ENCODE results near the gene BRMS1L.

Gene BRMS1L

DNA sequence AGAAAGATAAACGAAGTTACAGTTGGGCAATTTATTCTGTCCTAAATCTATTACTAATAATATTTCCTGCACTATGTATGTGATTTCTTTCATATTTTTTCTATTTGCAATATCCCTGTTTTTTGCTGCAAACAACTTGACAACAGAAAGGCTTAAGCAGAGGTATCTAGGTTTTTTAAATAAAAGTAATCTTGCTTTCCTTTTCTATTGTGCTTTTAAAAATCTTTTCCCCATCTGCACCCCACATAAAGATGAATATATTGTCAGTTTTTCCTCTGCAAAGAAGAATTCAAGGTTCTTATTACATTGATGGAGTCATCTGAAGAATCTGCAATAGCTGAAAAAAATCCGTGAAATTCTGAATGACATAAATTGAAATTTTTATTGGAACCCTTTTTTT lies 16.5 kb upstream of the BRMS1L start:
- H3K36me3 ChIP-seq (ENCODE audit: insufficient read depth, low read length), result no peaks in the 10 kb centered on the region
- H3K9ac ChIP-seq (ENCODE audit: low read depth, low read length, poor library complexity, severe bottlenecking), result no peak overlapping the region
- peaks cover 31% of the 10 kb centered on the region for H3K79me2 ChIP-seq (ENCODE audit: insufficient read depth, low read length)
- no peaks in the 10 kb centered on the region for H3K27me3 ChIP-seq (ENCODE audit: insufficient read depth, low read length, poor library complexity, severe bottlenecking)
- H3K9me2 ChIP-seq (replicated peaks; ENCODE audit: low read depth, low read length), result no peaks in the 10 kb centered on the region
- H3K4me1 ChIP-seq (ENCODE audit: insufficient read depth, low read length, poor library complexity, severe bottlenecking), result peaks cover 23% of the 10 kb centered on the region
- peak overlapping the region; percentile 53; the same call in 1 of the 2 replicates for H2AFZ ChIP-seq (ENCODE audit: low read length)
- H3K4me3 ChIP-seq (ENCODE audit: low read length, poor library complexity, severe bottlenecking), result peak overlapping the region; percentile 99
- peak overlapping the region; percentile 42 for H3K4me2 ChIP-seq (ENCODE audit: low read depth, low read length, poor library complexity, severe bottlenecking)
- peaks cover 23% of the 10 kb centered on the region for H4K20me1 ChIP-seq (ENCODE audit: insufficient read depth, low read length, poor library complexity, severe bottlenecking)
- TF ChIP-seq, protein P1, sequence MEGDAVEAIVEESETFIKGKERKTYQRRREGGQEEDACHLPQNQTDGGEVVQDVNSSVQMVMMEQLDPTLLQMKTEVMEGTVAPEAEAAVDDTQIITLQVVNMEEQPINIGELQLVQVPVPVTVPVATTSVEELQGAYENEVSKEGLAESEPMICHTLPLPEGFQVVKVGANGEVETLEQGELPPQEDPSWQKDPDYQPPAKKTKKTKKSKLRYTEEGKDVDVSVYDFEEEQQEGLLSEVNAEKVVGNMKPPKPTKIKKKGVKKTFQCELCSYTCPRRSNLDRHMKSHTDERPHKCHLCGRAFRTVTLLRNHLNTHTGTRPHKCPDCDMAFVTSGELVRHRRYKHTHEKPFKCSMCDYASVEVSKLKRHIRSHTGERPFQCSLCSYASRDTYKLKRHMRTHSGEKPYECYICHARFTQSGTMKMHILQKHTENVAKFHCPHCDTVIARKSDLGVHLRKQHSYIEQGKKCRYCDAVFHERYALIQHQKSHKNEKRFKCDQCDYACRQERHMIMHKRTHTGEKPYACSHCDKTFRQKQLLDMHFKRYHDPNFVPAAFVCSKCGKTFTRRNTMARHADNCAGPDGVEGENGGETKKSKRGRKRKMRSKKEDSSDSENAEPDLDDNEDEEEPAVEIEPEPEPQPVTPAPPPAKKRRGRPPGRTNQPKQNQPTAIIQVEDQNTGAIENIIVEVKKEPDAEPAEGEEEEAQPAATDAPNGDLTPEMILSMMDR (conservative IDR thresholded peaks at IDR 0.05; ENCODE audit: low read length), result no peak
- TF ChIP-seq EZH2phosphoT487 (IDR thresholded peaks at IDR 0.05; ENCODE audit: borderline replicate concordance), result no peak
- no peaks in the 10 kb centered on the region for H3K9me3 ChIP-seq (ENCODE audit: insufficient read depth, low read depth, low read length)
- H3F3A ChIP-seq (ENCODE audit: low read depth), result 0 out of 2 replicates have a peak, but pooled peaks cover 3% of the 10 kb centered on the region

DNA sequence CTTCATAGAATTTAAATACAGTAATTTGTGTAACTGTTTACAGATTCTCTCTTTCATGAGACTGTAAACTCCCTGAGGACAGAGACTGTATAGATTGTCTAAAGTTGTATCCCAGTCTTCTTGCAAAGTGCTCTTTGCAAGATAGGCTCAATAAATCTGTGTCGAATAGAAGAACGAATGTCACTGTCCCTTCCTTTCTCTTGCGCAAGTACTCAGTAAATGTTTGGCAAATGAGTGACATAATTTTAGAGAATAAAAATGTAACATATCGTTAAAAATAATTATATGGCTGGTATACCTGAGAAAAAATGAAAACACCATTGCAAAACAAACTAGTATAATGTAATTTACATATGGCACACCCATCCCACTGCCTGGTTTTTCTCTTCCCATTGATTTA lies 15.2 kb upstream of the BRMS1L start:
- Histone ChIP-seq H3K9me3 (ENCODE audit: insufficient read depth, low read depth, low read length) (no peaks in the 10 kb centered on the region), H3K9ac (ENCODE audit: low read depth, low read length, poor library complexity, severe bottlenecking) (no peak overlapping the region), H3F3A (ENCODE audit: low read depth) (0 out of 2 replicates have a peak, but pooled peaks cover 3% of the 10 kb centered on the region), H2AFZ (ENCODE audit: low read length) (no peak overlapping the region), H3K79me2 (ENCODE audit: insufficient read depth, low read length) (peaks cover 23% of the 10 kb centered on the region), H3K4me3 (ENCODE audit: low read length, poor library complexity, severe bottlenecking) (no peak overlapping the region), H3K9me2 (replicated peaks; ENCODE audit: low read depth, low read length) (no peaks in the 10 kb centered on the region), H3K27me3 (ENCODE audit: insufficient read depth, low read length, poor library complexity, severe bottlenecking) (no peaks in the 10 kb centered on the region), H3K36me3 (ENCODE audit: insufficient read depth, low read length) (no peaks in the 10 kb centered on the region), H3K4me1 (ENCODE audit: insufficient read depth, low read length, poor library complexity, severe bottlenecking) (peaks cover 23% of the 10 kb centered on the region), H3K4me2 (ENCODE audit: low read depth, low read length, poor library complexity, severe bottlenecking) (no peak overlapping the region), H4K20me1 (ENCODE audit: insufficient read depth, low read length, poor library complexity, severe bottlenecking) (peaks cover 22% of the 10 kb centered on the region)
- no peak for TF ChIP-seq EZH2phosphoT487 (IDR thresholded peaks at IDR 0.05; ENCODE audit: borderline replicate concordance)
- TF ChIP-seq, protein P1 (conservative IDR thresholded peaks at IDR 0.05; ENCODE audit: low read length), result no peak

DNA sequence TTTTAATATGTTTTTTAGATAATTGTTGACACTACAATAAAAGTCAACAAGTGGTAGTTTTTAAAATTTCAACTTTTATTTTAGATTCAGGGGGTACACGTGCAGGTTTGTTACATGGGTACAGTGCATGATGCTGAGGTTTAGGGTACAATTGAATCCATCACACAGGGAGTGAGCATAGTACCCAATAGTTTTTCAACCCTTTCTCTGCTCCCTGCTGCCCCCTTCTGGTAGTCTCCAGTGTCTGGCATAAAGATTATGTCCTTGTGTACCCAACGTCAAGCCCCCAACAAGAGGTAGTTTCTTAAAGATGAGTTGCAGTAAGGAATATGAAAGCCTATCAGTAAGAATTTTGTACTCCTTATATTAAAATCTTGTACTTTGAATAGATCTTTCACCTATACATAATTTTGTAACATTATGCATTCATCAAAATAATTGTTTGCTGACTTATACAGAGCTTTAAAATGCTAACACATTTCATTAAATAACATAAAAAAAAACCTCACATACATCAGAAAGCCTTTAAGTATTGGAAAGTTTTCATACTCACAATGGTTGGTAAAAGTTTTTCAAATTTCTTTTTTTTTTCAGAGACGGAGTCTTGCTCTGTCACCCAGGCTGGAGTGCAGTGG lies 11.7 kb upstream of the BRMS1L start:
- Histone ChIP-seq H3K4me1 (ENCODE audit: insufficient read depth, low read length, poor library complexity, severe bottlenecking) (peaks cover 2% of the 10 kb centered on the region), H3K36me3 (ENCODE audit: insufficient read depth, low read length) (no peaks in the 10 kb centered on the region), H2AFZ (ENCODE audit: low read length) (no peak overlapping the region)

More for the DNA sequence above, 11.7 kb upstream of the BRMS1L start:
- Histone ChIP-seq H3K9me2 (replicated peaks; ENCODE audit: low read depth, low read length) (no peaks in the 10 kb centered on the region), H3K79me2 (ENCODE audit: insufficient read depth, low read length) (no peaks in the 10 kb centered on the region), H4K20me1 (ENCODE audit: insufficient read depth, low read length, poor library complexity, severe bottlenecking) (no peaks in the 10 kb centered on the region), H3K9me3 (ENCODE audit: insufficient read depth, low read depth, low read length) (no peaks in the 10 kb centered on the region), H3K4me3 (ENCODE audit: low read length, poor library complexity, severe bottlenecking) (no peak overlapping the region), H3F3A (ENCODE audit: low read depth) (no peaks in the 10 kb centered on the region), H3K27me3 (ENCODE audit: insufficient read depth, low read length, poor library complexity, severe bottlenecking) (no peaks in the 10 kb centered on the region), H3K4me2 (ENCODE audit: low read depth, low read length, poor library complexity, severe bottlenecking) (no peak overlapping the region), H3K9ac (ENCODE audit: low read depth, low read length, poor library complexity, severe bottlenecking) (no peak overlapping the region)
- no peak for TF ChIP-seq EZH2phosphoT487 (IDR thresholded peaks at IDR 0.05; ENCODE audit: borderline replicate concordance)
- TF ChIP-seq, protein P1 (conservative IDR thresholded peaks at IDR 0.05; ENCODE audit: low read length), result peak; percentile 82

All from Loucy (cell line).